Cardiac septum (tissue), 1 donor: ENCODE results near the gene RAB4A. TPM values are rescaled to one million over a fixed set of nuclear protein-coding genes. Genes with fewer than 3 reads are reported as not detected.

Experiments
- DNase-seq: peaks from one replicate; pipeline ENCODE4 v3.0.0-alpha.2; 2020; ENCODE audit warnings: low spot score
- intact Hi-C: fragments of 100-400 bp; cut with DNase I; formaldehyde crosslinking; loops from one replicate; pipeline ENCODE4 v1.14.0; 2022
- total RNA-seq: library from RNA; stranded (reverse); fragmentation: NEBNext Ultra II Directional; extraction: Animal tissue kit (Norgen Biotek cat#: 25700); gene quantifications from one replicate; pipeline ENCODE4 v1.2.1, GENCODE V29; 2021
- donor health status: DM: no; HTN: no; CAD: no.

The RAB4A gene
- total RNA-seq, 1 donor from 2014 or later: 124 TPM

- intact Hi-C loops: loop anchor here (5.0 kb wide), 1 partner anchor 73 kb away; the partner anchor contains the start of gene RAB4A
- no peak for DNase-seq
Measured at GRCh38 chr1:229344937-229345684, 74.2 kb downstream of the RAB4A start.

DNA sequence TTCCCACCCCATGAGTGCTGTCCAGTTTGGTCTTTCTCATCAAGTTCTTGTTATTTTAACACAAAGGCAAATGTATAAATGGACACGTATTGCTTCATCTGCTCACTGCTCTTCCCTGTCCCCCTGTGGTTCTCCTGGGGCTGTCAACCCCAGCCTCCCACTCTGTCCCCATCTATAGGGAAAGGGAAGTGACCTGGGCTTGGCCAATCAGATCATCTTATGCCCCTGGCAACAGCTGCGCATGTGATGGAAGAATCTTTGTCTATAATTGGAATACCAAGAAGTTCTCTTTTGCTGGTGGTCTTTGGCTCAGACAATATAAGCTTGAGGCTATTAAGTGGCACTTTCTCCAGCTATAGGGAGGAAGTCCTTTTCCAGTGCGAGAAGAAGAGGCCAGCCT lies 76.6 kb downstream of the RAB4A start:
- intact Hi-C loops: no loop called here
- DNase-seq: no peak

GRCh38 chr1:229349463-229350385 lies 78.8 kb downstream of the RAB4A start:
- DNase-seq: no peak
- intact Hi-C loops: no loop called here

- intact Hi-C loops: no loop called here
- no peak for DNase-seq
Measured at GRCh38 chr1:229352975-229353374, 82.1 kb downstream of the RAB4A start.

- intact Hi-C loops: no loop called here
- no peak for DNase-seq
Measured at GRCh38 chr1:229354226-229354625, 83.3 kb downstream of the RAB4A start.

Other genes starting within 250 kb of the RAB4A start
- 5.6 TPM for gene CCSAP, start 71.9 kb downstream of the RAB4A start, total RNA-seq
- 14,709 TPM for gene ACTA1, start 163.0 kb downstream of the RAB4A start, total RNA-seq
- 24.5 TPM for gene NUP133, start 237.2 kb downstream of the RAB4A start, total RNA-seq